Stimulated activated CD8-positive, alpha-beta memory T cell treated with anti-CD3 and anti-CD28 coated beads, Interleukin-4, amount 100 ng/mL, for 24 hours (primary cell): ENCODE data around the gene C16orf89.

ENCODE experiments used
- DNase-seq: peaks from one replicate; pipeline ENCODE4 v3.0.0-alpha.2; 2020; ENCODE audit warnings: low read depth

Gene C16orf89

GRCh38 chr16:5003828-5004227 lies 61.9 kb downstream of the C16orf89 start:
- no peak for DNase-seq

- no peak for DNase-seq
These were observed 62.5 kb downstream of the C16orf89 start for GRCh38 chr16:5003211-5003610.

- no peak for DNase-seq
These were observed 63.0 kb downstream of the C16orf89 start for GRCh38 chr16:5002699-5003143.

- DNase-seq: no peak
These were observed 63.8 kb downstream of the C16orf89 start for GRCh38 chr16:5001986-5002385.

GRCh38 chr16:5001571-5001970 lies 64.2 kb downstream of the C16orf89 start:
- DNase-seq: no peak

- no peak for DNase-seq
These were observed 65.2 kb downstream of the C16orf89 start for GRCh38 chr16:5000573-5001001.

- no peak for DNase-seq
These were observed 70.9 kb downstream of the C16orf89 start for GRCh38 chr16:4994719-4995434.
